ENCODE results near the gene HES5.

Gene HES5

GRCh38 chr1:2480236-2480985 lies 49.7 kb downstream of the HES5 start:
- H3K4me3 ChIP-seq (ENCODE audit: low read depth, low read length), result no peak overlapping the region
- no peak for DNase-seq (ENCODE audit: low read depth)
- TF ChIP-seq CTCF (IDR thresholded peaks at IDR 0.05; ENCODE audit: low read depth, low read length) (no peak), MAX (IDR thresholded peaks at IDR 0.05; ENCODE audit: low read depth, low read length) (no peak), POLR2A (IDR thresholded peaks at IDR 0.05; ENCODE audit: extremely low read depth, insufficient read length) (no peak), MYC (IDR thresholded peaks at IDR 0.05; ENCODE audit: low read depth, low read length) (no peak)

- H3K4me3 ChIP-seq (ENCODE audit: low read depth, low read length), result no peak overlapping the region
- TF ChIP-seq CTCF (IDR thresholded peaks at IDR 0.05; ENCODE audit: low read depth, low read length) (no peak), MAX (IDR thresholded peaks at IDR 0.05; ENCODE audit: low read depth, low read length) (no peak), POLR2A (IDR thresholded peaks at IDR 0.05; ENCODE audit: extremely low read depth, insufficient read length) (no peak), MYC (IDR thresholded peaks at IDR 0.05; ENCODE audit: low read depth, low read length) (no peak)
- DNase-seq (ENCODE audit: low read depth), result no peak
These were observed 50.4 kb downstream of the HES5 start for GRCh38 chr1:2479618-2480017.

DNA sequence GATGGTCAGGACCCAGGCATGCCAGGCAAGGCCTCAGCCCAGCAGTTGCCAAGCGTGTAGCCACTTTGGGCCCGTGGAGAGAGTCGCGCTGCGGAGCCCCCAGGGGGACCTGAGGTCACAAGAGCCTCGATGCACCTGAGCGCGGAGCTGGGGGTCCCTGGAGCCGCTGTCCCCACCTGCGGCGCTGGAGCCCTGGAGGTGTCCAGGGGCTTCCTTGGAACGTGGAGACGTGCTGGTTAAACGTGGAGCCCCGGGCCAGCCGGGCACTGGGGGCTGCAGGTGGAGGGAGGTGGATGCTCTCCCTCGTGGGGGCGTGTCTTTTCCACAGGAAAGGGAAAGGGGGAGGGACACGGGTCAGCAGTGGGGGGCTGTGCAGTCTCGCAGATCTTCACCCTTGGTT lies 50.9 kb downstream of the HES5 start:
- TF ChIP-seq MAX (IDR thresholded peaks at IDR 0.05; ENCODE audit: low read depth, low read length) (no peak), POLR2A (IDR thresholded peaks at IDR 0.05; ENCODE audit: extremely low read depth, insufficient read length) (no peak), MYC (IDR thresholded peaks at IDR 0.05; ENCODE audit: low read depth, low read length) (no peak), CTCF (IDR thresholded peaks at IDR 0.05; ENCODE audit: low read depth, low read length) (no peak)
- no peak overlapping the region for H3K4me3 ChIP-seq (ENCODE audit: low read depth, low read length)
- no peak for DNase-seq (ENCODE audit: low read depth)
